Measurements from ENCODE around the gene BBX.
"Not testable (repeated sequence)": the region's sequence is repeated elsewhere in the genome, so short reads cannot be mapped to it uniquely, and the experiment has no call there.

The BBX gene

GRCh38 chr3:107542665-107543064 lies 19.9 kb downstream of the BBX start:
- no peak for DNase-seq (ENCODE audit: low read depth, low spot score)

GRCh38 chr3:107543666-107544065 lies 20.9 kb downstream of the BBX start:
- no peak for DNase-seq (ENCODE audit: low read depth, low spot score)

- DNase-seq (ENCODE audit: low read depth, low spot score), result no peak
Measured at GRCh38 chr3:107545680-107546120, 22.9 kb downstream of the BBX start.

GRCh38 chr3:107548601-107549000 lies 25.8 kb downstream of the BBX start:
- DNase-seq (ENCODE audit: low read depth, low spot score), result no peak

GRCh38 chr3:107555359-107555758 lies 32.6 kb downstream of the BBX start:
- DNase-seq (ENCODE audit: low read depth, low spot score), result no peak

- no peak for DNase-seq (ENCODE audit: low read depth, low spot score)
Measured at GRCh38 chr3:107557743-107558142, 35.0 kb downstream of the BBX start.

- no peak for DNase-seq (ENCODE audit: low read depth, low spot score)
Measured at GRCh38 chr3:107560166-107560565, 37.4 kb downstream of the BBX start.

GRCh38 chr3:107561980-107562379 lies 39.2 kb downstream of the BBX start:
- no peak for DNase-seq (ENCODE audit: low read depth, low spot score)

- no peak for DNase-seq (ENCODE audit: low read depth, low spot score)
Measured at GRCh38 chr3:107562969-107563529, 40.3 kb downstream of the BBX start.

- DNase-seq (ENCODE audit: low read depth, low spot score), result not testable (repeated sequence)
Measured at GRCh38 chr3:107565244-107565643, 42.5 kb downstream of the BBX start.

GRCh38 chr3:107571089-107571488 lies 48.3 kb downstream of the BBX start:
- not testable (repeated sequence) for DNase-seq (ENCODE audit: low read depth, low spot score)

- DNase-seq (ENCODE audit: low read depth, low spot score), result not testable (repeated sequence)
Measured at GRCh38 chr3:107571492-107571891, 48.7 kb downstream of the BBX start.

GRCh38 chr3:107574650-107575049 lies 51.9 kb downstream of the BBX start:
- DNase-seq (ENCODE audit: low read depth, low spot score), result no peak

- no peak for DNase-seq (ENCODE audit: low read depth, low spot score)
Measured at GRCh38 chr3:107578091-107578490, 55.3 kb downstream of the BBX start.

GRCh38 chr3:107578523-107578922 lies 55.8 kb downstream of the BBX start:
- DNase-seq (ENCODE audit: low read depth, low spot score), result no peak

- DNase-seq (ENCODE audit: low read depth, low spot score), result no peak
Measured at GRCh38 chr3:107579371-107579770, 56.6 kb downstream of the BBX start.

GRCh38 chr3:107581230-107581629 lies 58.5 kb downstream of the BBX start:
- no peak for DNase-seq (ENCODE audit: low read depth, low spot score)

GRCh38 chr3:107588217-107588616 lies 65.5 kb downstream of the BBX start:
- DNase-seq (ENCODE audit: low read depth, low spot score), result no peak

GRCh38 chr3:107589454-107589853 lies 66.7 kb downstream of the BBX start:
- no peak for DNase-seq (ENCODE audit: low read depth, low spot score)

GRCh38 chr3:107590786-107591185 lies 68.0 kb downstream of the BBX start:
- DNase-seq (ENCODE audit: low read depth, low spot score), result no peak

- no peak for DNase-seq (ENCODE audit: low read depth, low spot score)
Measured at GRCh38 chr3:107592073-107592472, 69.3 kb downstream of the BBX start.

GRCh38 chr3:107594870-107595269 lies 72.1 kb downstream of the BBX start:
- no peak for DNase-seq (ENCODE audit: low read depth, low spot score)

GRCh38 chr3:107596639-107597038 lies 73.9 kb downstream of the BBX start:
- no peak for DNase-seq (ENCODE audit: low read depth, low spot score)
